SK-N-SH treated with all-trans-retinoic acid at 6 μM for 48 hours (cell line): Measurements from ENCODE around the gene RALGAPA1.
"Not testable (repeated sequence)": the region's sequence is repeated elsewhere in the genome, so short reads cannot be mapped to it uniquely, and the experiment has no call there.

Experiments used
- ATAC-seq: fragments of 200-7000 bp; cut with Tn5 transposase; 3 replicates; pipeline ENCODE4 v1.9.1; 2020; ENCODE audit warnings: mild to moderate bottlenecking, moderate library complexity
- ARNTL ChIP-seq: fragments of 450-650 bp; formaldehyde crosslinking; IDR thresholded peaks from 2 replicates; pipeline ENCODE4 v1.5.0; 2020; ENCODE audit warnings: low read depth, mild to moderate bottlenecking, moderate library complexity, borderline replicate concordance
- BACH2 ChIP-seq: fragments of 250-450 bp; sonication (Bioruptor Pico); IDR thresholded peaks from 2 replicates; pipeline ENCODE4 v1.9.0; 2021; ENCODE audit warnings: mild to moderate bottlenecking, borderline replicate concordance
- CSDC2 ChIP-seq: fragments of 250-450 bp; sonication (Bioruptor Pico); IDR thresholded peaks from 2 replicates; pipeline ENCODE4 v1.5.0; 2020; ENCODE audit warnings: mild to moderate bottlenecking, moderate library complexity
- CSRNP3 ChIP-seq: fragments of 250-450 bp; sonication (Bioruptor Pico); IDR thresholded peaks from 2 replicates; pipeline ENCODE4 v1.5.1; 2021; ENCODE audit warnings: mild to moderate bottlenecking, moderate library complexity
- ESRRG ChIP-seq: fragments of 250-450 bp; sonication (Bioruptor Pico); IDR thresholded peaks from 2 replicates; pipeline ENCODE4 v1.6.1; 2021; ENCODE audit warnings: mild to moderate bottlenecking
- GLIS3 ChIP-seq: fragments of 250-450 bp; sonication (Bioruptor Pico); IDR thresholded peaks from 2 replicates; pipeline ENCODE4 v1.5.0; 2020; ENCODE audit warnings: mild to moderate bottlenecking, moderate library complexity
- OSR1 ChIP-seq: fragments of 250-450 bp; sonication (Bioruptor Pico); IDR thresholded peaks from 2 replicates; pipeline ENCODE4 v1.8.0; 2022; ENCODE audit warnings: moderate library complexity, mild to moderate bottlenecking, inconsistent platforms
- PATZ1 ChIP-seq: fragments of 250-450 bp; sonication (Bioruptor Pico); IDR thresholded peaks from 2 replicates; pipeline ENCODE4 v1.8.0; 2020; ENCODE audit warnings: mild to moderate bottlenecking, moderate library complexity, borderline replicate concordance
- PPARA ChIP-seq: fragments of 250-450 bp; sonication (Bioruptor Pico); IDR thresholded peaks from 2 replicates; pipeline ENCODE4 v1.5.0; 2020; ENCODE audit warnings: mild to moderate bottlenecking, borderline replicate concordance
- SNAI2 ChIP-seq: fragments of 250-450 bp; sonication (Bioruptor Pico); IDR thresholded peaks from 2 replicates; pipeline ENCODE4 v1.5.0; 2020; ENCODE audit warnings: mild to moderate bottlenecking, moderate library complexity
- TCF4 ChIP-seq: fragments of 250-450 bp; sonication (Bioruptor Pico); IDR thresholded peaks from 2 replicates; pipeline ENCODE4 v1.8.0; 2021; ENCODE audit warnings: mild to moderate bottlenecking, moderate library complexity, borderline replicate concordance
- TOX ChIP-seq: fragments of 250-450 bp; sonication (Bioruptor Pico); IDR thresholded peaks from 2 replicates; pipeline ENCODE4 v1.8.0; 2021; ENCODE audit warnings: mild to moderate bottlenecking, moderate library complexity, borderline replicate concordance
- TSHZ2 ChIP-seq: fragments of 250-450 bp; sonication (Bioruptor Pico); IDR thresholded peaks from 2 replicates; pipeline ENCODE4 v1.5.0; 2020; ENCODE audit warnings: mild to moderate bottlenecking, moderate library complexity
- ZFP3 ChIP-seq: fragments of 250-450 bp; sonication (Bioruptor Pico); IDR thresholded peaks from 2 replicates; pipeline ENCODE4 v1.5.0; 2020; ENCODE audit warnings: mild to moderate bottlenecking, moderate library complexity
- ZFP30 ChIP-seq: fragments of 450-650 bp; formaldehyde crosslinking; IDR thresholded peaks from 2 replicates; pipeline ENCODE4 v1.5.0; 2022; ENCODE audit warnings: mild to moderate bottlenecking, moderate library complexity
- ZNF565 ChIP-seq: fragments of 450-650 bp; formaldehyde crosslinking; conservative IDR thresholded peaks from 2 replicates; pipeline ENCODE4 v1.5.0; 2020; ENCODE audit warnings: low read depth, mild to moderate bottlenecking, moderate library complexity
- ZNF70 ChIP-seq: fragments of 450-650 bp; formaldehyde crosslinking; IDR thresholded peaks from 2 replicates; pipeline ENCODE4 v1.5.0; 2020; ENCODE audit warnings: mild to moderate bottlenecking, moderate library complexity
- ZNF8 ChIP-seq: fragments of 450-650 bp; formaldehyde crosslinking; IDR thresholded peaks from 2 replicates; pipeline ENCODE4 v1.5.0; 2020; ENCODE audit warnings: mild to moderate bottlenecking, moderate library complexity
- TF ChIP-seq, protein P1 (sequence below): fragments of 250-450 bp; sonication (Bioruptor Pico); IDR thresholded peaks from 2 replicates; pipeline ENCODE4 v1.8.0; 2021; ENCODE audit warnings: low read depth, mild to moderate bottlenecking, moderate library complexity, borderline replicate concordance
- TF ChIP-seq, protein P2 (sequence below): fragments of 250-450 bp; sonication (Bioruptor Pico); IDR thresholded peaks from 2 replicates; pipeline ENCODE4 v1.5.1; 2020; ENCODE audit warnings: low read depth, mild to moderate bottlenecking, moderate library complexity

Gene RALGAPA1

DNA sequence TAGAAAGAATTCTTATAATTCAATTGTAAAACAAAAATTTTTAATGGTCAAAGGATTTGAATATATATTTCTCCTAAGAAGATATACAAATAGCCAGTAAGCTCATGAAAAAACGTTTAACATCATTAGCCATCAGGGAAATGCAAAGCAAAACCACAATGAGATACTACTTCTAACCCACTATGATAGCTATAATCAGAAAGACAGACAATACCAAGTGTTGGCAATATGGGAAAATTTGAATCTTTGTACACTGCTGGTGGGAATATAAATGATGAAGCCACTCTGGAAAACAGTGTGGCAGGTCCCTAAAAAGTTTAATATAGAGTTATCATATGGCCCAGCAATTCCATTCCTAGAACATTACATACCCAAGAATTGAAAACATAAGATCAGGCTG, 25.4 kb downstream of the RALGAPA1 start:
- no peak for TF ChIP-seq CSDC2 (CRISPR knock-in tag)
- no peak for TF ChIP-seq TCF4 (CRISPR knock-in tag)
- no peak for TF ChIP-seq ZFP30 (CRISPR knock-in tag)
- no peak for TF ChIP-seq ZNF70
- TF ChIP-seq, protein P1, sequence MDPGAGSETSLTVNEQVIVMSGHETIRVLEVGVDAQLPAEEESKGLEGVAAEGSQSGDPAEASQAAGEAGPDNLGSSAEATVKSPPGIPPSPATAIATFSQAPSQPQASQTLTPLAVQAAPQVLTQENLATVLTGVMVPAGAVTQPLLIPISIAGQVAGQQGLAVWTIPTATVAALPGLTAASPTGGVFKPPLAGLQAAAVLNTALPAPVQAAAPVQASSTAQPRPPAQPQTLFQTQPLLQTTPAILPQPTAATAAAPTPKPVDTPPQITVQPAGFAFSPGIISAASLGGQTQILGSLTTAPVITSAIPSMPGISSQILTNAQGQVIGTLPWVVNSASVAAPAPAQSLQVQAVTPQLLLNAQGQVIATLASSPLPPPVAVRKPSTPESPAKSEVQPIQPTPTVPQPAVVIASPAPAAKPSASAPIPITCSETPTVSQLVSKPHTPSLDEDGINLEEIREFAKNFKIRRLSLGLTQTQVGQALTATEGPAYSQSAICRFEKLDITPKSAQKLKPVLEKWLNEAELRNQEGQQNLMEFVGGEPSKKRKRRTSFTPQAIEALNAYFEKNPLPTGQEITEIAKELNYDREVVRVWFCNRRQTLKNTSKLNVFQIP (CRISPR knock-in tag): no peak
- ATAC-seq: no peak

DNA sequence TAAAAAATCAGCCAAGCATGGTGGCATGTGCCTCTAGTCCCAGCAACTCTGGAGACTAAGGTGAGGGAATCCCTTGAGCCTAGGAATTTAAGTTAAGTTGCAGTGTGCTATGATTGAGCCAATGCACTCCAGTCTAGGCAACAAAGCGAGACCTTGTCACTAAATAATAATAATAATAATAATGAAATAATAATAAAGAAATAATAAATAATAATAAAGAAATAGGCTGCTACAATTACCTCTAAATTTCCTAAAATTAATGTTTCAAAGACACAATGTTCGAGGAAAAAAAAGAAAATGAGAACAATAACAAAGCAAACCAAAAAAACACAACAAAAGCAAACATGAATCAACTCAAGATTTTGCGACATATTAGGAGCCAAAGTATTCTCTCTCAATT, 29.7 kb downstream of the RALGAPA1 start:
- no peak for ATAC-seq
- TF ChIP-seq PPARA (CRISPR knock-in tag): no peak
- TF ChIP-seq, protein P1 (CRISPR knock-in tag): no peak
- no peak for TF ChIP-seq ZNF565
- no peak for TF ChIP-seq GLIS3 (CRISPR knock-in tag)
- TF ChIP-seq OSR1: no peak
- no peak for TF ChIP-seq ESRRG (CRISPR knock-in tag)
- TF ChIP-seq PATZ1: no peak
- no peak for TF ChIP-seq TOX
- no peak for TF ChIP-seq CSDC2 (CRISPR knock-in tag)
- no peak for TF ChIP-seq TSHZ2 (CRISPR knock-in tag)
- TF ChIP-seq ARNTL (CRISPR knock-in tag): no peak
- TF ChIP-seq ZNF8 (CRISPR knock-in tag): no peak
- no peak for TF ChIP-seq ZFP30 (CRISPR knock-in tag)
- TF ChIP-seq TCF4 (CRISPR knock-in tag): no peak
- no peak for TF ChIP-seq SNAI2 (CRISPR knock-in tag)
- no peak for TF ChIP-seq BACH2 (CRISPR knock-in tag)

DNA sequence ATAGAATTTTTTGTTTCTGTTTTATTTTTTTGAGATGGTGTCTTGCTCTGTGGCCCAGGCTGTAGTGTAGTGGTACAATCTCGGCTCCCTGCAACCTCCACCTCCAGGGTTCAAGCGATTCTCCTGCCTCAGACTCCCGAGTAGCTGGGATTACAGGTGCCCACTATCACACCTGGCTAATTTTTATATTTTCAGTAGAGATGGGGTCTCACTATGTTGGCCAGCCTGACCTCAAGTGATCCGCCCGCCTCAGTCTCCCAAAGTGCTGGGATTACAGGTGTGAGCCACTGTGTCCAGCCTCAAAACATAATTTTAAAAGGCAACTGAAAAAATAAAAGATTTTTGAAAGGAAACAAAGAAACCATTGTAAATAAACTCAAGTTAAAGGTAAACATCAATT, 31.5 kb downstream of the RALGAPA1 start:
- ATAC-seq: not testable (repeated sequence)

DNA sequence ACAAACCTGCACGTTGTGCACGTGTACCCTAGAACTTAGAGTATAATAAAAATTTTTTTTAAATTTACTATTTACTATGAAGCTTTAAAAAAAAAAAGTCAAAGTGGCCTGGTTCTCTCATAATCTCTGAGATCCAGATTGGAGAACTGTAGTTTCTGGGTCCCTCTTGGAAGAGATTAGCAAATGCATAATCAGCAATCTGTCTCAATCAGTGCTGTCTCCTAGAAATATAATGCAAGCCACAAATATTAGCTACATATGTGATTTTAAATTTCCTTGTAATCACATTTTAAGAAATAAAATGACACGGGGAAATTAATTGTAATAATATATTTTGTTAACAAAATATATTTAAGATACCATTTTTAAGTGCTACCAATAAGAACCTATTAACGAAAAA, 32.3 kb downstream of the RALGAPA1 start:
- ATAC-seq: no peak
- TF ChIP-seq, protein P2, sequence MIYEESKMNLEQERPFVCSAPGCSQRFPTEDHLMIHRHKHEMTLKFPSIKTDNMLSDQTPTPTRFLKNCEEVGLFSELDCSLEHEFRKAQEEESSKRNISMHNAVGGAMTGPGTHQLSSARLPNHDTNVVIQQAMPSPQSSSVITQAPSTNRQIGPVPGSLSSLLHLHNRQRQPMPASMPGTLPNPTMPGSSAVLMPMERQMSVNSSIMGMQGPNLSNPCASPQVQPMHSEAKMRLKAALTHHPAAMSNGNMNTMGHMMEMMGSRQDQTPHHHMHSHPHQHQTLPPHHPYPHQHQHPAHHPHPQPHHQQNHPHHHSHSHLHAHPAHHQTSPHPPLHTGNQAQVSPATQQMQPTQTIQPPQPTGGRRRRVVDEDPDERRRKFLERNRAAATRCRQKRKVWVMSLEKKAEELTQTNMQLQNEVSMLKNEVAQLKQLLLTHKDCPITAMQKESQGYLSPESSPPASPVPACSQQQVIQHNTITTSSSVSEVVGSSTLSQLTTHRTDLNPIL (CRISPR knock-in tag): no peak
- TF ChIP-seq ZFP3 (CRISPR knock-in tag) (no peak), ZFP30 (CRISPR knock-in tag) (no peak), TCF4 (CRISPR knock-in tag) (no peak), CSRNP3 (CRISPR knock-in tag) (no peak), ESRRG (CRISPR knock-in tag) (no peak), SNAI2 (CRISPR knock-in tag) (no peak), ZNF8 (CRISPR knock-in tag) (no peak), TOX (no peak), OSR1 (no peak), ZNF70 (no peak), CSDC2 (CRISPR knock-in tag) (no peak), PATZ1 (no peak)

DNA sequence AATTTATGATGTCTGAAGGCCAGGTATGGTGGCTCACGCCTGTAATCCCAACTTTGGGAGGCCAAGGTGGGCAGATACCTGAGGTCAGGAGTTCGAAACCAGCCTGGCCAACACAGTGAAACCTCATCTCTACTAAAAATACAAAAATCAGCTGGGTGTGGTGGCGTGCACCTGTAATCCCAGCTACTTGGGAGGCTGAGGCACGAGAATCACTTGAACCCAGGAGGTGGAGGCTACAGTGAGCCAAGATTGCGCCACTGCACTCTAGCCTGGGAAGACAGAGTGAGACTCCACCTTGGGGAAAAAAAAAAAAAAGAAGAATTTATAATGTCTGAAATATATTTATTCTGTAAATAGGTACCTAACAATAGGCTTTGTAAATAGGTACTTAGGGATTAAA, 33.0 kb downstream of the RALGAPA1 start:
- not testable (repeated sequence) for ATAC-seq
